GM12878 (cell line): ENCODE results near the gene CD33. TPM values are rescaled to one million over a fixed set of nuclear protein-coding genes. Genes with fewer than 3 reads are reported as not detected.

Source experiments
- ATAC-seq: fragments of 200-7000 bp; cut with Tn5 transposase; 3 replicates; pipeline ENCODE4 v1.9.1; 2020; ENCODE audit warnings: mild to moderate bottlenecking, moderate library complexity
- BruUV-seq: library from RNA; stranded (reverse); fragments of 400-500 nt; replicated peaks from 2 replicates; lab custom pipeline; 2021; lab: Mats Ljungman, UMichigan
- CTCF ChIA-PET: fragments of 300-600 bp; sonication (Branson Sonifier 250); formaldehyde crosslinking; extraction: SDS; loops from one replicate; lab custom pipeline; 2021; ENCODE audit warnings: inconsistent platforms; lab: Yijun Ruan, JAX
- POLR2A ChIA-PET: fragments of 350-600 bp; formaldehyde crosslinking; extraction: SDS; loops from one replicate; lab custom pipeline; 2021; ENCODE audit warnings: inconsistent platforms; lab: Charles Lee
- RAD21 ChIA-PET: fragments of 300-600 bp; sonication (Branson Sonifier 250); formaldehyde crosslinking; loops from one replicate; lab custom pipeline; 2023; ENCODE audit warnings: antibody characterized with exemption; ENCODE audit not compliant: unreplicated experiment; lab: Charles Lee
- SMC1A ChIA-PET: fragments of 300-600 bp; sonication (Branson Sonifier 250); formaldehyde crosslinking; loops from one replicate; lab custom pipeline; 2023; ENCODE audit not compliant: unreplicated experiment, uncharacterized antibody; lab: Charles Lee
- DNase-seq: peaks from one replicate; pipeline ENCODE4 v3.0.0-alpha.2; 2011; ENCODE audit warnings: low read depth, low spot score
- FAIRE-seq: peaks from 3 replicates; lab custom pipeline; 2011; peaks lifted over from hg19 to GRCh38; lab: Jason Lieb, UNC
- H2AFZ ChIP-seq: 2 replicates; pipeline ENCODE4 v1.6.0; 2011; ENCODE audit warnings: low read depth, low read length, control low read depth; ENCODE audit not compliant: control insufficient read depth
- H3K27ac ChIP-seq: 2 replicates; pipeline ENCODE4 v1.5.1; 2011; ENCODE audit warnings: control low read depth; ENCODE audit not compliant: control insufficient read depth, insufficient read depth
- H3K27me3 ChIP-seq, 2 experiments: replicated peaks in 1 of 2; 2 replicates each; pipeline versions ENCODE4 v1.6.0 to v1.6.1; 2011; ENCODE audit warnings: low read length in 1 of 2; ENCODE audit not compliant: control insufficient read depth in 2 of 2, insufficient read depth in 2 of 2
- H3K36me3 ChIP-seq, 2 experiments: 2 replicates each; pipeline ENCODE4 v1.5.1; 2011; ENCODE audit warnings: low read length in 1 of 2; ENCODE audit not compliant: control insufficient read depth in 2 of 2, insufficient read depth in 2 of 2
- H3K4me1 ChIP-seq: 2 replicates; pipeline ENCODE4 v1.6.1; 2011; ENCODE audit warnings: mild to moderate bottlenecking, low read length, moderate library complexity, mixed read lengths; ENCODE audit not compliant: control insufficient read depth, insufficient read depth
- H3K4me2 ChIP-seq: 2 replicates; pipeline ENCODE4 v1.6.0; 2011; ENCODE audit warnings: control low read depth; ENCODE audit not compliant: control insufficient read depth, insufficient read depth
- H3K4me3 ChIP-seq: fragments of 200-600 bp; sonication (generic); 2 replicates; pipeline ENCODE4 v1.5.1; 2016
- H3K79me2 ChIP-seq: 2 replicates; pipeline ENCODE4 v1.6.0; 2011; ENCODE audit warnings: low read length; ENCODE audit not compliant: control insufficient read depth, insufficient read depth
- H3K9ac ChIP-seq: 2 replicates; pipeline ENCODE4 v1.8.0; 2011; ENCODE audit warnings: low read length, control low read depth, mixed read lengths; ENCODE audit not compliant: control insufficient read depth, insufficient read depth
- H3K9me3 ChIP-seq: replicated peaks from 3 replicates; pipeline ENCODE4 v1.5.1; 2011; ENCODE audit warnings: mild to moderate bottlenecking, low read length; ENCODE audit not compliant: control insufficient read depth, insufficient read depth
- H4K20me1 ChIP-seq: 2 replicates; pipeline ENCODE4 v1.6.0; 2011; ENCODE audit not compliant: control insufficient read depth, insufficient read depth
- BMI1 ChIP-seq: fragments of 450-650 bp; IDR thresholded peaks from 2 replicates; pipeline ENCODE4 v1.6.1; 2016; ENCODE audit warnings: mild to moderate bottlenecking, moderate library complexity, borderline replicate concordance
- E4F1 ChIP-seq: fragments of 450-650 bp; IDR thresholded peaks from 2 replicates; pipeline ENCODE4 v1.6.1; 2018; ENCODE audit warnings: borderline replicate concordance, mild to moderate bottlenecking; ENCODE audit not compliant: partially characterized antibody
- IRF4 ChIP-seq: IDR thresholded peaks from 2 replicates; pipeline ENCODE4 v1.6.1; 2011; ENCODE audit warnings: low read depth, low read length
- NKRF ChIP-seq: fragments of 450-650 bp; conservative IDR thresholded peaks from 2 replicates; pipeline ENCODE4 v1.6.1; 2017; ENCODE audit warnings: mild to moderate bottlenecking, moderate library complexity
- ZNF24 ChIP-seq: fragments of 450-650 bp; IDR thresholded peaks from 2 replicates; pipeline ENCODE4 v1.6.1; 2017; ENCODE audit warnings: antibody characterized with exemption, mild to moderate bottlenecking
- WGBS: methylation state at CpG from one replicate; pipeline ENCODE4 v1.1.6; 2016; ENCODE audit warnings: low lambda C conversion rate; ENCODE audit not compliant: insufficient replicate concordance, insufficient coverage; ENCODE audit errors: missing lambda C conversion rate; 5-methylcytosine and 5-hydroxymethylcytosine counted together
- in situ Hi-C: fragments of 300-500 bp; cut with MboI; formaldehyde crosslinking; loops from 9 replicates; pipeline ENCODE4 v1.14.3; 2018; ENCODE audit warnings: mixed read lengths
- intact Hi-C: fragments of 100-400 bp; cut with micrococcal nuclease; formaldehyde crosslinking; loops from one replicate; pipeline ENCODE4 v1.14.2; 2022; ENCODE audit not compliant: unreplicated experiment
- polyA plus RNA-seq, 11 experiments: library from polyadenylated mRNA; depleted of rRNA in 4 of 11; unstranded in 6 of 11; stranded (reverse) in 5 of 11; fragments of >200 nt; fragmentation: Nextera tagmentation in 4 of 11; fragmentation: Illumina TruSeq in 1 of 11; extraction: Ambion mirVana in 4 of 11; extraction: Trizol in 1 of 11; gene quantifications; 1 replicate in 1 of 11; 2 replicates in 10 of 11; pipeline versions ENCODE4 v1.2.1 to v1.2.3, GENCODE V29; 2011 to 2016; ENCODE audit warnings: inconsistent platforms in 2 of 11, missing spikeins in 2 of 11, low read depth in 1 of 11
- total RNA-seq, 4 experiments: library from RNA; depleted of rRNA in 3 of 4; stranded (reverse); fragments of >200 nt in 3 of 4; fragmentation: Illumina TruSeq in 1 of 4; extraction: Trizol in 1 of 4; gene quantifications; 2 replicates each; pipeline versions ENCODE4 v1.2.1 to v1.2.3, GENCODE V29; 2013 to 2021
- TF ChIP-seq, protein P1 (sequence below), 3 experiments: IDR thresholded peaks in 2 of 3; conservative IDR thresholded peaks in 1 of 3; 2 replicates each; pipeline ENCODE4 v1.5.1; 2011; ENCODE audit warnings: low read depth in 3 of 3, low read length in 3 of 3, mild to moderate bottlenecking in 3 of 3, control low read depth in 2 of 3, moderate library complexity in 2 of 3, inconsistent platforms in 1 of 3, mixed read lengths in 1 of 3; ENCODE audit not compliant: control insufficient read depth in 2 of 3, insufficient read depth in 1 of 3; ENCODE audit errors: extremely low read depth in 1 of 3
- TF ChIP-seq, protein P2 (sequence below): fragments of 450-650 bp; IDR thresholded peaks from 2 replicates; pipeline ENCODE4 v1.6.1; 2016; ENCODE audit warnings: mild to moderate bottlenecking

Gene CD33
- total and polyA plus RNA-seq, 10 of the 15 experiments (the other 5 are each of a cell fraction or from before 2014, with no cell fraction given), result 0.29 to 17.9 (median 0.72) TPM; not detected in 1

- no peaks in the 10 kb centered on the region; the same call in 1 of the 2 replicates for H3K4me1 ChIP-seq
- no peak for DNase-seq
- no peak overlapping the region for H2AFZ ChIP-seq
- ATAC-seq, result no peak
- H3K27ac ChIP-seq, result no peak overlapping the region
- no peak overlapping the region for H3K4me2 ChIP-seq
- 41% methylated on average over 6 of the region's 6 CpGs for WGBS
- no peaks in the 10 kb centered on the region for H3K9me3 ChIP-seq
- no peak overlapping the region for H3K4me3 ChIP-seq
- RAD21 ChIA-PET, result no interaction called here
- no peaks in the 10 kb centered on the region for H3K36me3 ChIP-seq
- H3K79me2 ChIP-seq, result no peaks in the 10 kb centered on the region
- no peak for FAIRE-seq
- intact Hi-C loops, result no loop called here
- CTCF ChIA-PET, result no interaction called here
- SMC1A ChIA-PET, result no interaction called here
- no peak overlapping the region for H3K9ac ChIP-seq
- no TSS peak for BruUV-seq
- TF ChIP-seq, protein P1, sequence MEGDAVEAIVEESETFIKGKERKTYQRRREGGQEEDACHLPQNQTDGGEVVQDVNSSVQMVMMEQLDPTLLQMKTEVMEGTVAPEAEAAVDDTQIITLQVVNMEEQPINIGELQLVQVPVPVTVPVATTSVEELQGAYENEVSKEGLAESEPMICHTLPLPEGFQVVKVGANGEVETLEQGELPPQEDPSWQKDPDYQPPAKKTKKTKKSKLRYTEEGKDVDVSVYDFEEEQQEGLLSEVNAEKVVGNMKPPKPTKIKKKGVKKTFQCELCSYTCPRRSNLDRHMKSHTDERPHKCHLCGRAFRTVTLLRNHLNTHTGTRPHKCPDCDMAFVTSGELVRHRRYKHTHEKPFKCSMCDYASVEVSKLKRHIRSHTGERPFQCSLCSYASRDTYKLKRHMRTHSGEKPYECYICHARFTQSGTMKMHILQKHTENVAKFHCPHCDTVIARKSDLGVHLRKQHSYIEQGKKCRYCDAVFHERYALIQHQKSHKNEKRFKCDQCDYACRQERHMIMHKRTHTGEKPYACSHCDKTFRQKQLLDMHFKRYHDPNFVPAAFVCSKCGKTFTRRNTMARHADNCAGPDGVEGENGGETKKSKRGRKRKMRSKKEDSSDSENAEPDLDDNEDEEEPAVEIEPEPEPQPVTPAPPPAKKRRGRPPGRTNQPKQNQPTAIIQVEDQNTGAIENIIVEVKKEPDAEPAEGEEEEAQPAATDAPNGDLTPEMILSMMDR (IDR thresholded peaks at IDR 0.05 in 2 of 3, conservative IDR thresholded peaks at IDR 0.05 in 1 of 3; ENCODE audit: control insufficient read depth in 2 of 3, extremely low read depth in 1 of 3, insufficient read depth in 1 of 3, low read depth in 3 of 3, low read length in 3 of 3), result no peak
- TF ChIP-seq NKRF (no peak), IRF4 (no peak), E4F1 (no peak), BMI1 (no peak), ZNF24 (peak; percentile 39; the same call in 1 of the 2 replicates)
- TF ChIP-seq, protein P2, sequence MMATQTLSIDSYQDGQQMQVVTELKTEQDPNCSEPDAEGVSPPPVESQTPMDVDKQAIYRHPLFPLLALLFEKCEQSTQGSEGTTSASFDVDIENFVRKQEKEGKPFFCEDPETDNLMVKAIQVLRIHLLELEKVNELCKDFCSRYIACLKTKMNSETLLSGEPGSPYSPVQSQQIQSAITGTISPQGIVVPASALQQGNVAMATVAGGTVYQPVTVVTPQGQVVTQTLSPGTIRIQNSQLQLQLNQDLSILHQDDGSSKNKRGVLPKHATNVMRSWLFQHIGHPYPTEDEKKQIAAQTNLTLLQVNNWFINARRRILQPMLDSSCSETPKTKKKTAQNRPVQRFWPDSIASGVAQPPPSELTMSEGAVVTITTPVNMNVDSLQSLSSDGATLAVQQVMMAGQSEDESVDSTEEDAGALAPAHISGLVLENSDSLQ, result no peak
- POLR2A ChIA-PET, result no interaction called here
- H4K20me1 ChIP-seq, result no peaks in the 10 kb centered on the region
- no peaks in the 10 kb centered on the region for H3K27me3 ChIP-seq
- in situ Hi-C loops, result no loop called here
Observed at GRCh38 chr19:51210191-51210784, 14.6 kb upstream of the CD33 start.
